ENCODE results near the gene CORIN. TPM values are rescaled to one million over a fixed set of nuclear protein-coding genes. Genes with fewer than 3 reads are reported as not detected.

The CORIN gene
- total and polyA plus RNA-seq, 4 donors = 0.15 to 9.1 (median 1.0) TPM

DNA sequence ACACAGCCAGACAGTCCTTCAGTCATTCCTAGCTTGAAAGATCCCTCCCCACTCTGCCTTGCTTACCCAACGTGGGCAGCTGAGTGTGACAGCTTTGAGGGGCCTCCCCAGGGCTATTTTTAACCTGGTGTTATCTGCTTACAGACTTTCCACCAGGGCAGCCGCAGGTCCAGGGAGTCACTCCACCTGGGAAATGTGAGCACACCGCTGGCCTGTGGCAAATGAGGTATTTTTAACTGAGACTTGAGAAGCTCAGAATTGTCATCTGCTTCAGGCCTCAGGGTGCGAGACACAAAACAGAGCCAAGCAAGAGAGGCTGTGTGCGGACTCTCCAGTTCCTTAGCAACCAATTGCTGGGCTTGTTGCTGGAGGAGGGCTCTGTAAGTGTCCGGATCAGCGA is 13.0 kb downstream of the CORIN start:
- H3K9ac ChIP-seq (ENCODE audit: insufficient read depth in 1 of 2, low read length in 2 of 2) = no peak overlapping the region
- H3K27me3 ChIP-seq (ENCODE audit: control insufficient read depth in 3 of 3, insufficient read depth in 3 of 3, low read length in 2 of 3) = no peaks in the 10 kb centered on the region
- H3K36me3 ChIP-seq (ENCODE audit: control insufficient read depth in 4 of 4, insufficient read depth in 4 of 4, low read length in 4 of 4) = no peaks in the 10 kb centered on the region
- H3K4me1 ChIP-seq (ENCODE audit: control insufficient read depth in 5 of 5, insufficient read depth in 5 of 5, low read length in 5 of 5) = peaks cover 0 to 2% (median 0%) of the 10 kb centered on the region in 5 donors
- peak overlapping the region in 1 of 2 donors; percentile 76 for H3K27ac ChIP-seq (ENCODE audit: low read depth in 1 of 2, low read length in 1 of 2)
- no peak for ATAC-seq (ENCODE audit: insufficient read depth, low FRiP score)
- H3K4me3 ChIP-seq = no peak overlapping the region
- no peaks in the 10 kb centered on the region for H3K9me3 ChIP-seq (ENCODE audit: control insufficient read depth in 4 of 4, insufficient read depth in 3 of 4, low read length in 3 of 4)
- 77 to 82% methylated on average over 7 of the region's 7 CpGs for WGBS, 2 donors
- peak in 1 of 3 donors; percentile 26 for DNase-seq
- TF ChIP-seq, protein P1, sequence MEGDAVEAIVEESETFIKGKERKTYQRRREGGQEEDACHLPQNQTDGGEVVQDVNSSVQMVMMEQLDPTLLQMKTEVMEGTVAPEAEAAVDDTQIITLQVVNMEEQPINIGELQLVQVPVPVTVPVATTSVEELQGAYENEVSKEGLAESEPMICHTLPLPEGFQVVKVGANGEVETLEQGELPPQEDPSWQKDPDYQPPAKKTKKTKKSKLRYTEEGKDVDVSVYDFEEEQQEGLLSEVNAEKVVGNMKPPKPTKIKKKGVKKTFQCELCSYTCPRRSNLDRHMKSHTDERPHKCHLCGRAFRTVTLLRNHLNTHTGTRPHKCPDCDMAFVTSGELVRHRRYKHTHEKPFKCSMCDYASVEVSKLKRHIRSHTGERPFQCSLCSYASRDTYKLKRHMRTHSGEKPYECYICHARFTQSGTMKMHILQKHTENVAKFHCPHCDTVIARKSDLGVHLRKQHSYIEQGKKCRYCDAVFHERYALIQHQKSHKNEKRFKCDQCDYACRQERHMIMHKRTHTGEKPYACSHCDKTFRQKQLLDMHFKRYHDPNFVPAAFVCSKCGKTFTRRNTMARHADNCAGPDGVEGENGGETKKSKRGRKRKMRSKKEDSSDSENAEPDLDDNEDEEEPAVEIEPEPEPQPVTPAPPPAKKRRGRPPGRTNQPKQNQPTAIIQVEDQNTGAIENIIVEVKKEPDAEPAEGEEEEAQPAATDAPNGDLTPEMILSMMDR (IDR thresholded peaks at IDR 0.05; ENCODE audit: control extremely low read depth, extremely low read depth) = no peak

DNA sequence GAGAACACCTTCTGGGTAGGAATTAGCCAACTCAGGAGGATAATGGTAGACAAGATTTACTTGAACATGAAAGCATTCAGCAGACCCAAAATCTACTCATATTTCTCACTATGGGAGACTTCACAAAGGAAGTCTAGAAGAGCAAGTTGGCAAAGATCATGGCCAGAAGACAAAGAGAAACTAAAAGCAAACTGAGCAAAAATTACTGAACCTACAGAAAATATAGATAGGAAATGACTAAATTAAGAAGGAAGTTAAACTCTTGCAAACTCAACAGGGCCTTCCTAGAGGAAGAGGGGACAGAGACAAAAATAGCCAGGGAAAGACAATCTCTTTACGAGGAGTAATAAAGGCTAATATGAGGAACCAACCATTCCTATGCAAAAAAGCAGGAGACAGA is 18.7 kb downstream of the CORIN start:
- H3K36me3 ChIP-seq (ENCODE audit: control insufficient read depth in 4 of 4, insufficient read depth in 4 of 4, low read length in 4 of 4) = no peaks in the 10 kb centered on the region
- DNase-seq (no peak), ATAC-seq (ENCODE audit: insufficient read depth, low FRiP score) (no peak)
- peaks cover 0 to 12% (median 0%) of the 10 kb centered on the region in 5 donors for H3K4me1 ChIP-seq (ENCODE audit: control insufficient read depth in 5 of 5, insufficient read depth in 5 of 5, low read length in 5 of 5)
- H3K27ac ChIP-seq (ENCODE audit: low read depth in 1 of 2, low read length in 1 of 2) = peak overlapping the region in 1 of 2 donors; percentile 9
- 24 to 53% methylated on average over 1 of the region's 1 CpG for WGBS, 2 donors
- no peaks in the 10 kb centered on the region for H3K9me3 ChIP-seq (ENCODE audit: control insufficient read depth in 4 of 4, insufficient read depth in 3 of 4, low read length in 3 of 4)
- no peak overlapping the region for H3K4me3 ChIP-seq
- no peak overlapping the region for H3K9ac ChIP-seq (ENCODE audit: insufficient read depth in 1 of 2, low read length in 2 of 2)
- no peaks in the 10 kb centered on the region for H3K27me3 ChIP-seq (ENCODE audit: control insufficient read depth in 3 of 3, insufficient read depth in 3 of 3, low read length in 2 of 3)
- TF ChIP-seq, protein P1 (IDR thresholded peaks at IDR 0.05; ENCODE audit: control extremely low read depth, extremely low read depth) = no peak

DNA sequence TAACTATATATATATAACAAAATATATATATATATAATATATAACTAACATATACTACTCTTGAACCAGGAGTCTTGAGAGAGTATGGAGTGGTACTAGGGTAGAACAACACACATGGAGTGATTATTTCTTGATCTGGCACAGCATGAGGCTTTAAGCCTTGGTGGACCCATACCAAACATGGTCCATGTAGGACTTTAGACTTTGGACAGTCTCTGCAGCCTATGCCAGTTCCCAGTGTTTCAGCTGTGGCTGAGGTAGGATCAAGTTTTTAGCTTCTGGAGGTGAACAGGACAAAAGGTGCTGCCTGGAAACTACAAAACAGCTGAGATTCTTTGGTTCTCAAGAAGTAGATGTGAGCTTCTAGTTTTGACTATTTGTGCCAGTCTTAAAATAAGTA is 20.6 kb downstream of the CORIN start:
- Histone ChIP-seq H3K9me3 (ENCODE audit: control insufficient read depth in 4 of 4, insufficient read depth in 3 of 4, low read length in 3 of 4) (no peaks in the 10 kb centered on the region), H3K4me3 (no peak overlapping the region), H3K4me1 (ENCODE audit: control insufficient read depth in 5 of 5, insufficient read depth in 5 of 5, low read length in 5 of 5) (peaks cover 0 to 14% (median 0%) of the 10 kb centered on the region in 5 donors), H3K27ac (ENCODE audit: low read depth in 1 of 2, low read length in 1 of 2) (peak overlapping the region in 1 of 2 donors; percentile 0), H3K9ac (ENCODE audit: insufficient read depth in 1 of 2, low read length in 2 of 2) (no peak overlapping the region), H3K36me3 (ENCODE audit: control insufficient read depth in 4 of 4, insufficient read depth in 4 of 4, low read length in 4 of 4) (no peaks in the 10 kb centered on the region), H3K27me3 (ENCODE audit: control insufficient read depth in 3 of 3, insufficient read depth in 3 of 3, low read length in 2 of 3) (no peaks in the 10 kb centered on the region)
- TF ChIP-seq, protein P1 (IDR thresholded peaks at IDR 0.05; ENCODE audit: control extremely low read depth, extremely low read depth) = no peak
- no peak for ATAC-seq (ENCODE audit: insufficient read depth, low FRiP score)
- no peak for DNase-seq

DNA sequence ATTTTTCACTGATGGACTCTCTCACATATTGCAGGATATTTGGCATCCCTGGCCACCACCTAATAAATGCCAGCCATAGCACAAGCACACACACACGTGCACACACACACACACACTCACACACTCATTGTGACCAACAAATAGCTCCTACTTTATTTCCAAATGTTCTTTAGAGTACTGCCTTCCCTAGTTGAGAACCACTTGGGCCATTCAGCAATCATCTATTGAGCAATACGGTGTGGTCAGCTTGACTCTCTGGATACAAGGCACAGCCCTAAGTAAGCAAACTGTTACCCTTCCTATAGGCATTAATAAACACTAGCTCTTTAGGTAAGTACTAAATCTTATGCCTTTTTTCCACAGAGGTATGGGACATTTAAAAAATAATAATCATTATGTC is 21.1 kb downstream of the CORIN start:
- no peak overlapping the region for H3K27ac ChIP-seq (ENCODE audit: low read depth in 1 of 2, low read length in 1 of 2)
- ATAC-seq (ENCODE audit: insufficient read depth, low FRiP score) = no peak
- H3K4me1 ChIP-seq (ENCODE audit: control insufficient read depth in 5 of 5, insufficient read depth in 5 of 5, low read length in 5 of 5) = peaks cover 0 to 14% (median 0%) of the 10 kb centered on the region in 5 donors
- H3K4me3 ChIP-seq = no peak overlapping the region
- no peaks in the 10 kb centered on the region for H3K9me3 ChIP-seq (ENCODE audit: control insufficient read depth in 4 of 4, insufficient read depth in 3 of 4, low read length in 3 of 4)
- no peaks in the 10 kb centered on the region for H3K36me3 ChIP-seq (ENCODE audit: control insufficient read depth in 4 of 4, insufficient read depth in 4 of 4, low read length in 4 of 4)
- no peaks in the 10 kb centered on the region for H3K27me3 ChIP-seq (ENCODE audit: control insufficient read depth in 3 of 3, insufficient read depth in 3 of 3, low read length in 2 of 3)
- H3K9ac ChIP-seq (ENCODE audit: insufficient read depth in 1 of 2, low read length in 2 of 2) = no peak overlapping the region
- TF ChIP-seq, protein P1 (IDR thresholded peaks at IDR 0.05; ENCODE audit: control extremely low read depth, extremely low read depth) = no peak
- 70 to 78% methylated on average over 2 of the region's 2 CpGs for WGBS, 2 donors
- no peak for DNase-seq

Data from lung (tissue), 12 donors.